GM19397 (cell line): ENCODE data around the gene GSTM2.
"Not testable (repeated sequence)": the region's sequence is repeated elsewhere in the genome, so short reads cannot be mapped to it uniquely, and the experiment has no call there.

Experiments used
- ATAC-seq: cut with Tn5 transposase; IDR thresholded peaks from one replicate; pipeline ENCODE4 v1.9.1; 2021; ENCODE audit warnings: mild to moderate bottlenecking, moderate library complexity; ENCODE audit not compliant: unreplicated experiment

The GSTM2 gene

GRCh38 chr1:109673861-109674260, 6.0 kb downstream of the GSTM2 start:
- not testable (repeated sequence) for ATAC-seq

- ATAC-seq: not testable (repeated sequence)
Measured at GRCh38 chr1:109676683-109677381, 9.0 kb downstream of the GSTM2 start.

GRCh38 chr1:109677459-109677858, 9.6 kb downstream of the GSTM2 start:
- no peak for ATAC-seq

GRCh38 chr1:109678637-109679036, 10.8 kb downstream of the GSTM2 start:
- not testable (repeated sequence) for ATAC-seq

- not testable (repeated sequence) for ATAC-seq
Measured at GRCh38 chr1:109684777-109685176, 16.9 kb downstream of the GSTM2 start.

GRCh38 chr1:109685399-109685798, 17.5 kb downstream of the GSTM2 start:
- not testable (repeated sequence) for ATAC-seq

GRCh38 chr1:109685890-109686289, 18.0 kb downstream of the GSTM2 start:
- not testable (repeated sequence) for ATAC-seq

GRCh38 chr1:109687109-109687508, 19.3 kb downstream of the GSTM2 start:
- not testable (repeated sequence) for ATAC-seq

- peak; percentile 94 for ATAC-seq
Measured at GRCh38 chr1:109687641-109688499, 20.0 kb downstream of the GSTM2 start, which contains the start of gene GSTM1. TSS of gene GSTM1 (plus strand) at chr1:109687817. CDS start at chr1:109687874, 57 bp downstream.

GRCh38 chr1:109689844-109690405, 22.1 kb downstream of the GSTM2 start:
- ATAC-seq: no peak

- no peak for ATAC-seq
Measured at GRCh38 chr1:109691759-109692158, 23.9 kb downstream of the GSTM2 start.

GRCh38 chr1:109694400-109694799, 26.5 kb downstream of the GSTM2 start:
- ATAC-seq: not testable (repeated sequence)

- ATAC-seq: not testable (repeated sequence)
Measured at GRCh38 chr1:109695138-109695537, 27.3 kb downstream of the GSTM2 start.

GRCh38 chr1:109697066-109697465, 29.2 kb downstream of the GSTM2 start:
- no peak for ATAC-seq

- not testable (repeated sequence) for ATAC-seq
Measured at GRCh38 chr1:109697861-109698260, 30.0 kb downstream of the GSTM2 start.

- not testable (repeated sequence) for ATAC-seq
Measured at GRCh38 chr1:109702940-109703339, 35.1 kb downstream of the GSTM2 start.

GRCh38 chr1:109704173-109704572, 36.3 kb downstream of the GSTM2 start:
- ATAC-seq: no peak

GRCh38 chr1:109705411-109705810, 37.6 kb downstream of the GSTM2 start:
- ATAC-seq: no peak

GRCh38 chr1:109708949-109709348, 41.1 kb downstream of the GSTM2 start:
- not testable (repeated sequence) for ATAC-seq

- ATAC-seq: not testable (repeated sequence)
Measured at GRCh38 chr1:109709822-109710221, 42.0 kb downstream of the GSTM2 start.

GRCh38 chr1:109711593-109712320, 43.9 kb downstream of the GSTM2 start, which contains the start of gene GSTM5:
TSS of gene GSTM5 (plus strand) at chr1:109712251. CDS start at chr1:109712313, 62 bp downstream.
- not testable (repeated sequence) for ATAC-seq
